Measurements from ENCODE around the gene GPX7. TPM values are rescaled to one million over a fixed set of nuclear protein-coding genes. Genes with fewer than 3 reads are reported as not detected.
A peak's percentile ranks its signal among the peaks of the same experiment; 100 is the strongest.
"Not testable (repeated sequence)": the region's sequence is repeated elsewhere in the genome, so short reads cannot be mapped to it uniquely, and the experiment has no call there.

GPX7 gene
- total RNA-seq, 8 experiments from 2014 or later: 6.1 to 48.4 (median 15.2) TPM

DNA sequence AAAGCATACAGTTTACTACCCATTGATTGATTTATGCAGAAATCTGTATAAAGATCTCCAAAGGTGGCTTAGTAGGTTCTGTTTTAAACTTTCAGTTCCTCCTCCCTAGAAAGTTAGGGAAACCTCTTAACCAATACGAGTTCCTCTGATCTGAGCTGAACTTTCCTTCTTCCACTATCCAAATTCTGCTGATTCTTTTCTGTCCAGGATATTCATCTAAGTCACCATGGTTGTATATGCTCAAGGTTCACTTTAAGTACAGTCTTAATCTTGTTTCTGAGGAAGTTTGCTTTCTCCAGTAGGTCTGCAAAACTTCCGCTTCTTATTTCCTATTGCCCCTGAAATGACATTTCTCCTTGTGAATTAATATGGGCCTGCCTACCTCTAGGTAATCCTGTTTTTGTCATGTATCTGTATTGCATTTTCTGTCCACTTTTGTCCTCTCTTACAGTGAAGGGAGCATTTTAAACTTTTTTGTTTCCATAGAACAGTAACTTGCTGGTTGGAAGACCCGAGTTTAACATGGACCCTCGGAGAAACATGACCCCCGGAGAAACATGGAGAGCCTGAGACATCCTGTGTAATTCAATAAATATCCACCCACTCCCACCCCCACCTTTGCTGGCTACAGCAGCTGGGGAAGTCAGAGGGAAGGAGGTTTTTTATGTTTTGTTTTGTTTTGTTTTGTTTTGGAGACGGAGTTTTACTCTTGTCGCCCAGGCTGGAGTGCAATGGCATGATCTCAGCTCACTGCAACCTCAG is 32.5 kb upstream of the GPX7 start:
- Histone ChIP-seq H3K4me3 (no peak overlapping the region), H3K27ac (no peak overlapping the region), H3K4me1 (replicated peaks in 1 of 2) (no peaks in the 10 kb centered on the region)
- in situ Hi-C loops (cut with MboI; ENCODE audit: low pct_unique_long_range_greater_than_20kb in 2 of 9, low sequenced_read_pairs in 9 of 9, unreplicated experiment in 9 of 9): loop anchor here in 3 of 9 experiments (25.0 kb wide), 1 partner anchor 93 kb away; no protein-coding TSS in a partner anchor
- WGBS, 10 experiments: 31 to 88% (median 83%) methylated on average over 2 to 7 of the region's 7 CpGs
- no peak for ATAC-seq (replicated peaks in 6 of 8)

DNA sequence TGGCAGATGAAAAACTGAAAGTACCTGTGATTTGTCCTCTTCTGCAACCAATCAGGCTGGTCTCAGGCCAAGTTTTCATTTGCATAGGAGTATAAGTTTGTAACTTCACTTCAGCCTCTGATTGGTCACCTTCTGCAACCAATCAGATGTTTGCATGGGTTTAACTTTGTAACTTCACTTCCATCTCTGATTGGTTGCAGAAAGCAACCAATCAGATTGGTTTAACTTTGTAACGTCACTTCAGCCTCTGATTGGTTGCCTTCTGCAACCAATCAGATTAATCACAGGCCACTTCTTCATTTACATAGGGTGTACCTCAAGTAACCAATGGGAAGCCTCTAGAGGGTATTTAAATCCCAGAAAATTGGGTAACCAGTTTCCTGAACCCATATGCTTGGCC is 30.4 kb upstream of the GPX7 start:
- H3K4me3 ChIP-seq: no peak overlapping the region
- WGBS, 10 experiments: 67 to 100% (median 92%) methylated on average over 1 of the region's 1 CpG; no CpG with 5 or more reads in 1 of the 10 experiments
- H3K27ac ChIP-seq: no peak overlapping the region
- no peaks in the 10 kb centered on the region for H3K4me1 ChIP-seq (replicated peaks in 1 of 2)
- in situ Hi-C loops (cut with MboI; ENCODE audit: low pct_unique_long_range_greater_than_20kb in 2 of 9, low sequenced_read_pairs in 9 of 9, unreplicated experiment in 9 of 9): loop anchor here in 3 of 9 experiments (25.0 kb wide), 1 partner anchor 91 kb away; no protein-coding TSS in a partner anchor
- peak in 3 of 8 experiments; percentile 52 to 70 (median 59) for ATAC-seq (replicated peaks in 6 of 8)

DNA sequence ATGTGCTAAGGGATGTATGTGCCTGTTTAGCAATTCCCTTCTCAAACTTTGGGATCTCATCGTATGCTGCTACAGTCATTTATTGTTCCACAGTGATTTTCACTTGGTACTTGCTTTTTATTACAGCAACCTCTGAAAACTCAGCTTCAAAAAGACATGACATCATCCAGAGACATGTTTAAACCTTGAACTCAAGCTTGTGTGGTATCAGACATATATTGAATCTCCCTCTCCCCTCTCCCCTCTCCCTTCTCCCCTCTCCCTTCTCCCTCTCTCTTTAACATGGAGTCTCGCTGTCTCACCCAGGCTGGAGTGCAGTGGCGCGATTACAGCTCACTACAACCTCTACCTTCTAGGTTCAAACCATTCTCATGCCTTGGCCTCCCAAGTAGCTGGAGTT is 29.8 kb upstream of the GPX7 start:
- in situ Hi-C loops (cut with MboI; ENCODE audit: low pct_unique_long_range_greater_than_20kb in 2 of 9, low sequenced_read_pairs in 9 of 9, unreplicated experiment in 9 of 9): loop anchor here in 3 of 9 experiments (25.0 kb wide), 1 partner anchor 90 kb away; no protein-coding TSS in a partner anchor
- Histone ChIP-seq H3K4me3 (no peak overlapping the region), H3K4me1 (replicated peaks in 1 of 2) (no peaks in the 10 kb centered on the region), H3K27ac (no peak overlapping the region)
- 0 to 100% (median 88%) methylated on average over 1 of the region's 4 CpGs; no CpG with 5 or more reads in 3 of the 10 experiments for WGBS, 10 experiments
- no peak for ATAC-seq (replicated peaks in 6 of 8)

DNA sequence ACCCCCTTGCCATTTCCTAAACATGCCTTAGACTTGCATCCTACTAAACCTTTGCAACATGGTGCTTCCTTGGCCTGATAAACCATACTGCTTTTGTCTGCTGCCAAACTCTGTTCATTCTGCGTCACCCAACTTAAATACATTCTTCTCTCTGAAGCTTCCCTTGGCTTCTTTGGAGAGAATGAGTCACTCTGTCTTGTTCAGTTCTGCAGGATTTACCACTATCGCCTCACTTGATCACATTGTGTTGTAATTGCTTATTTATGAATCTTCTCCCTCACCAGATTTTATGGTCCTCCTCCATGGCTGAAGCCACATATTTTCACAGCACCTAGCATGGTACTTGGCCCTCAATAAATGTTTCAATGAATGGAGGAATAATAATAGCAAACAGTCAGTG is 27.6 kb upstream of the GPX7 start:
- ATAC-seq (replicated peaks in 6 of 8): peak; percentile 32 to 95 (median 78)
- 17 to 79% (median 50%) methylated on average over 1 to 2 of the region's 2 CpGs; no CpG with 5 or more reads in 2 of the 10 experiments for WGBS, 10 experiments

DNA sequence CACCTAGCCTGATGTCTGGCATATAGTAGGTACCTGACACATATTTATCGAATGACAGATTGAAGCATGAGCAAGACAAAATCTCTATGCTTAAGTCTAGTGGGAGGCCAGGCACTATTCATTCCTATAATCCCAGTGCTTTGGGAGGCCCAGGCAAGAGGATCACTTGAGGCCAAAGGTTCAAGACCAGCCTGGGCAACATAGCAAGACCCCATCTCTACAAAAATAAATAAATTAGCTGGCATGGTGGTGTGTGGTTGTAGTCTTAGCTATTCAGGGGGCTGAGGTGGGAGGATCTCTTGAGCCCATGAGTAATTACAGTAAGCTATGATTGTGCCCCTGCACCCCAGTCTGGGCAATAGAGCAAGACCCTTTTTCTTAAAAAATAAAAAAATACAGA is 26.1 kb upstream of the GPX7 start:
- no peak for ATAC-seq (replicated peaks in 6 of 8)
- Histone ChIP-seq H3K27ac (no peak overlapping the region), H3K4me1 (replicated peaks in 1 of 2) (no peaks in the 10 kb centered on the region), H3K4me3 (no peak overlapping the region)
- WGBS, 10 experiments: 80 to 100% (median 100%) methylated on average over 1 of the region's 1 CpG; no CpG with 5 or more reads in 5 of the 10 experiments
- in situ Hi-C loops (cut with MboI; ENCODE audit: low pct_unique_long_range_greater_than_20kb in 2 of 9, low sequenced_read_pairs in 9 of 9, unreplicated experiment in 9 of 9): no loop called here

More for the DNA sequence above, 27.6 kb upstream of the GPX7 start:
- in situ Hi-C loops (cut with MboI; ENCODE audit: low pct_unique_long_range_greater_than_20kb in 2 of 9, low sequenced_read_pairs in 9 of 9, unreplicated experiment in 9 of 9): loop anchor here in 3 of 9 experiments (25.0 kb wide), 1 partner anchor 88 kb away; no protein-coding TSS in a partner anchor
- Histone ChIP-seq H3K4me1 (replicated peaks in 1 of 2) (no peaks in the 10 kb centered on the region), H3K27ac (no peak overlapping the region), H3K4me3 (no peak overlapping the region)

DNA sequence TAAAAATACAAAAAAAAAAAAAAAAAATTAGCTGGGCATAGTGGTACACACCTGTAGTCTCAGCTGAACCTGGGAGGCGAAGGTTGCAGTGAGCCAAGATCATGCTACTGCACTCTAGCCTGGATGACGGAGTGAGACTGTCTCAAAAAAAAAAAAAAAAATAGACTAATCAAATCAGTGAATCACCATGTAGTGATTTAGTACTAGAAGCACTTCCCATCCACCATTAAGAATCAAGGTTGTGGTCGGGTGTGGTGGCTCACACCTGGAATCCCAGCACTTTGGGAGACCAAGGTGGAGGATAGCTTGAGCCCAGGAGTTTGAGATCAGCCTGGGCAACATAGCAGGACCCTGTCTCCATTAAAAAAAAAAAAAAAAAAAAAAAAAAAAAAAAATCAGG is 24.1 kb upstream of the GPX7 start:
- H3K27ac ChIP-seq; H3K4me1 ChIP-seq (replicated peaks in 1 of 2); H3K4me3 ChIP-seq; in situ Hi-C loops (cut with MboI; ENCODE audit: low pct_unique_long_range_greater_than_20kb in 2 of 9, low sequenced_read_pairs in 9 of 9, unreplicated experiment in 9 of 9): not testable (repeated sequence)
- WGBS, 10 experiments: 60 to 100% (median 96%) methylated on average over 1 to 3 of the region's 3 CpGs; no CpG with 5 or more reads in 1 of the 10 experiments
- peak in 1 of 8 experiments; percentile 47 for ATAC-seq (replicated peaks in 6 of 8)

DNA sequence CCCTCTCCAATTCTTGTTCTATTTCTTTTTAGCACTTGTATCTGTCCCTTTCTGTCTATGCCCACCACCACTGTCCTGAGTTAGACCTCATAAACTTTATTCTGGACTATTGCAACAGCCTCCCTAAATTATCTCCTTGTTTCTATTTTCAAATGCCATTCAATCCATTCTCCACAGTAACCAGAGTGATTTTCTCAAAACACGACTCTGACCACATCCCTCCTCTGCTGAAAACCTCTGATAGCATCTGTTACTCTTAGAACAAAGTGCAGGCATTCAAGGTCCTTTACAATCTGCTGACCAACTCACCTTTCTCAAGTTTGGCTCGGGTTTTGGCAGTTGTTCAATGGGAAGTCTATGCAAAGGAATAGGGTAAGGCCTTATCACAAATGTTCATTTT is 22.8 kb upstream of the GPX7 start:
- WGBS, 10 experiments: 11 to 86% (median 77%) methylated on average over 1 to 2 of the region's 2 CpGs; no CpG with 5 or more reads in 2 of the 10 experiments
- no peaks in the 10 kb centered on the region for H3K4me1 ChIP-seq (replicated peaks in 1 of 2)
- H3K27ac ChIP-seq: no peak overlapping the region
- in situ Hi-C loops (cut with MboI; ENCODE audit: low pct_unique_long_range_greater_than_20kb in 2 of 9, low sequenced_read_pairs in 9 of 9, unreplicated experiment in 9 of 9): no loop called here
- no peak overlapping the region for H3K4me3 ChIP-seq
- ATAC-seq (replicated peaks in 6 of 8): no peak

DNA sequence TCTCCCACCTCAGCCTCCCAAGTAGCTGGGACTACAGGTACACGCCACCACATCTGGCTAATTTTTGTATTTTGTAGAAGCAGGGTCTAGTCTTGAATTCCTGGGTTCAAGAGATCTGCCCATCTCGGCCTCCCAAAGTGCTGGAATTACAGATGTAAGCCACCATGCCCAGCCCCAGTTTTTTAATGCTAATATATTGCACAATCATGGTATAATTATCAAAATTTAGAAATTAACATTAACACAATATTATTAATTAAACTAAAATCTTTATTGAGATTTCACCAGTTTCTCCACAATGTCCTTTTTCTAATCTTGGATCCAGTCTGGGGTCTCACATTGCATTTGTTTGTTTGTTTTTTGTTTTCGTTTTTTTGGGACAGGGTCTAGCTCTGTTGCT is 21.9 kb upstream of the GPX7 start:
- in situ Hi-C loops (cut with MboI; ENCODE audit: low pct_unique_long_range_greater_than_20kb in 2 of 9, low sequenced_read_pairs in 9 of 9, unreplicated experiment in 9 of 9): no loop called here

DNA sequence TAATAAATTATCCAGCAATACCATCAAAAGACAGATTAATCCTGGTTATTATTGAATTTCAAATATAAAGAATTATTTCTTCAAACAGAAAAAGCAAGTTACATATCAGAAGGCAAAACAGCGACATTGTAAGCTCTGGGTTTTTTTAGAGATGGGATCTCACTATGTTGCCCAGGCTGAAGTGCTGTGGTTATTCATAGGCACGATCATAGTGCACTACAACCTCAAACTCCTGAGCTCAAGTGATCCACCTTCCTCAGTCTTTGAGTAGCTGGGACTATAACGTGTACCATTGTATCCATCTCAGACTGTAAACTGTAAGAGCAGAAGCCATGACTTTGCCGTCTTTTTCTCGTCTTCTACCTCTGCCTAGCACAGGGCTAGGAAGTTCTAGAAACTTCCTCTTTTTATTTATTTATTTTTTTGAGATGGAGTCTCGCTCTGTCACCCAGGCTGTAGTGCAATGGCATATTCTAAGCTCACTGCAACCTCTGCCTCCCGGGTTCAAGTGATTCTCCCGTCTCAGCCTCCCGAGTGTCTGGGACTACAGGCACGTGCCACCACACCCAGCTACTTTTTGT is 20.0 kb upstream of the GPX7 start:
- H3K4me3 ChIP-seq: no peak overlapping the region
- in situ Hi-C loops (cut with MboI; ENCODE audit: low pct_unique_long_range_greater_than_20kb in 2 of 9, low sequenced_read_pairs in 9 of 9, unreplicated experiment in 9 of 9): no loop called here
- H3K27ac ChIP-seq: no peak overlapping the region
- WGBS, 10 experiments: 56 to 97% (median 91%) methylated on average over 3 to 10 of the region's 10 CpGs
- ATAC-seq (replicated peaks in 6 of 8): no peak
- H3K4me1 ChIP-seq (replicated peaks in 1 of 2): peaks cover 0 to 1% of the 10 kb centered on the region in 2 donors

More for the DNA sequence above, 21.9 kb upstream of the GPX7 start:
- Histone ChIP-seq H3K27ac (no peak overlapping the region), H3K4me3 (no peak overlapping the region), H3K4me1 (replicated peaks in 1 of 2) (no peaks in the 10 kb centered on the region)
- 21 to 91% (median 82%) methylated on average over 1 to 3 of the region's 3 CpGs; no CpG with 5 or more reads in 3 of the 10 experiments for WGBS, 10 experiments
- no peak for ATAC-seq (replicated peaks in 6 of 8)

DNA sequence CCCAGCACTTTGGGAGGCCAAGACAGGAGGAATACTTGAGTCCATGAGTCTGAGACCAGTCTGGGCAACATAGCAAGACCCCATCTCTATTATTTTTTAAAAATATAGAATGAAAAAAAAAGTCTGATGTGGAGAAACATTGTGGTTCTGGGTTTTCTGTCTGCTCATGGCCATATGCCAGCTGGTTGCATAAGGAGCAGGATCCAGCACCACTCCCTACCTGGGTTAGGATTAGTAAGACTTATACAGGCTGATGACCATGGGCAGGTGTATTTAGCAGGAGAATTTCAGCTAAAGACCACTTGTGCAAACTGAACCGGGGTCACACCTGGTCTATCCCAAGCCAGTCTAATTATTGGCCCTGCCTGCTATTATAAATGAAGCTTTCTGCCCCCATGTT is 16.7 kb upstream of the GPX7 start:
- WGBS, 10 experiments: 0 to 100% (median 67%) methylated on average over 1 of the region's 1 CpG; no CpG with 5 or more reads in 5 of the 10 experiments
- no peak for ATAC-seq (replicated peaks in 6 of 8)
- H3K4me3 ChIP-seq: no peak overlapping the region
- in situ Hi-C loops (cut with MboI; ENCODE audit: low pct_unique_long_range_greater_than_20kb in 2 of 9, low sequenced_read_pairs in 9 of 9, unreplicated experiment in 9 of 9): no loop called here
- H3K27ac ChIP-seq: no peak overlapping the region
- peaks cover 21 to 27% of the 10 kb centered on the region in 2 donors for H3K4me1 ChIP-seq (replicated peaks in 1 of 2)

DNA sequence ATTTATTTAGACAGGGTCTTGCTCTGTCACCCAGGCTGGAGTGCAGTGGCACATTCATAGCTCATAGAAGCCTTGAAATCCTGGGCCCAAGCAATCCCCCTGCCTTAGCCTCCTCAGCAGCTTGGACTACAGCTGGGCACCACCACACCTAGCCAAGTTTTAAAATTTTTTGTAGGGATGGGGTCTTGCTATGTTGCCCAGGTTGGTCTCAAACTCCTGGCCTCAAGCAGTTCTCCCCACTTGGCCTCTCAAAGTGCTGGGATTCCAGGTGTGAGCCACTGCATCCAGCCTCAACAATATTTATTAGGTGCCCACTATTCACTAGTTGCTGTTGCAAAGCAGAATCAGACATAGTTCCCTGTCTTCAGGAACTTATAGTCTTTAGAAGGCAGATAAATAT is 14.1 kb upstream of the GPX7 start:
- H3K4me3 ChIP-seq: no peak overlapping the region
- no peak overlapping the region for H3K27ac ChIP-seq
- peaks cover 42 to 53% of the 10 kb centered on the region in 2 donors for H3K4me1 ChIP-seq (replicated peaks in 1 of 2)
- in situ Hi-C loops (cut with MboI; ENCODE audit: low pct_unique_long_range_greater_than_20kb in 2 of 9, low sequenced_read_pairs in 9 of 9, unreplicated experiment in 9 of 9): no loop called here
- ATAC-seq (replicated peaks in 6 of 8): no peak

DNA sequence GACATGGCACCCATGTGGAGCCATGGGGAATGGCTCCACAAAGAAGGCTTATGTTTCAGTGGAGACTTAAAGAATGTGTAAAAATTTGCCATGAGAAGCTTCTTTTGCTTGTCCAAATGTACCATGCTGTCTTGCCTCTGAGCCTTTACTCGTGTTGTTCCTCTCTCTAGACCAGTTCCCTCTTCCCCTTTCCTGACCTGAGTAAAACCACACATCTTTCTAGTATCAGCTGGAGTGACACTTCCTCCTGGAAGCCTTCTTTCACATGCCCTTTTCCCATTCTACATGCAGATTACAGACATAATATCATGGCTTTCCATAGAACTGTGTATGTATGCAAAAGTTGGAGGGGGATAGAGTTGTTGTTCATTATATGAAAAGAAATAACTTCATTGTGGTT is 13.6 kb upstream of the GPX7 start:
- Histone ChIP-seq H3K27ac (peak overlapping the region in 1 of 2 donors; percentile 85), H3K4me3 (no peak overlapping the region), H3K4me1 (replicated peaks in 1 of 2) (peaks cover 42 to 56% of the 10 kb centered on the region in 2 donors)
- 0 to 100% (median 93%) methylated on average over 1 of the region's 1 CpG; no CpG with 5 or more reads in 6 of the 10 experiments for WGBS, 10 experiments
- in situ Hi-C loops (cut with MboI; ENCODE audit: low pct_unique_long_range_greater_than_20kb in 2 of 9, low sequenced_read_pairs in 9 of 9, unreplicated experiment in 9 of 9): no loop called here
- ATAC-seq (replicated peaks in 6 of 8): no peak

DNA sequence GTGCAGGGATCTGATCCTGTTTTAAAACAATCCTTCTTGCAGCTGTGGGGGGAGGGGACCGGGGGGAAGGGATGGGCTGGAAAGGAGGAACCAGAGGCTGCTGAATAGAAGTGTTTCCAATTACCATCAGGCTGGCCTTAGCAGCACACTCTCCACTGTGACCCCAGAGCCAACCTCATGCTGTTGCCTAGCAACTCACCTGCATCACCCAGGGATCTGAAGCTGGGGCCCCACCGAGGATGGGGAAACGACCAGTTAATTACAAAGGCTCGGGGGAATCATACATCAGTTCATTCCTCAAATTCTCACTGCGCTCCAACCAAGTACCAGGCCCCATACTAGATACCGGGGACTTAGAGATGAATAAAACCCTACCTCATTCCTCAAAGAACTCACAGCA is 11.9 kb upstream of the GPX7 start:
- WGBS, 10 experiments: 0 to 100% (median 0%) methylated on average over 1 to 6 of the region's 6 CpGs; no CpG with 5 or more reads in 3 of the 10 experiments
- peak overlapping the region; percentile 83 to 85 for H3K27ac ChIP-seq
- peak in 5 of 8 experiments; percentile 99 to 100 (median 99) for ATAC-seq (replicated peaks in 6 of 8)
- peaks cover 52 to 66% of the 10 kb centered on the region in 2 donors for H3K4me1 ChIP-seq (replicated peaks in 1 of 2)
- H3K4me3 ChIP-seq: no peak overlapping the region
- in situ Hi-C loops (cut with MboI; ENCODE audit: low pct_unique_long_range_greater_than_20kb in 2 of 9, low sequenced_read_pairs in 9 of 9, unreplicated experiment in 9 of 9): no loop called here
